HCT116 (cell line): ENCODE results near the gene RAB27B. TPM values are rescaled to one million over a fixed set of nuclear protein-coding genes. Genes with fewer than 3 reads are reported as not detected.
A peak's percentile ranks its signal among the peaks of the same experiment; 100 is the strongest.

Source experiments
- ATAC-seq: fragments of 200-7000 bp; cut with Tn5 transposase; 2 replicates; pipeline ENCODE4 v1.9.1; 2020; ENCODE audit warnings: mild to moderate bottlenecking, moderate library complexity
- BruUV-seq: library from RNA; stranded (reverse); fragments of 400-500 nt; replicated peaks from 2 replicates; lab custom pipeline; 2021; lab: Mats Ljungman, UMichigan
- CTCF ChIA-PET: fragments of 300-600 bp; sonication (Branson Sonifier 250); formaldehyde crosslinking; loops from one replicate; lab custom pipeline; 2021; ENCODE audit warnings: antibody characterized with exemption; lab: Charles Lee
- POLR2A ChIA-PET: fragments of 300-600, 350-600 bp; sonication (Branson Sonifier 250); formaldehyde crosslinking; loops from one replicate; lab custom pipeline; 2021; ENCODE audit warnings: antibody characterized with exemption; lab: Charles Lee
- RAD21 ChIA-PET, 2 experiments: fragments of 300-600 bp; sonication (Branson Sonifier 250); formaldehyde crosslinking; loops; one replicate each; lab custom pipeline; 2023; ENCODE audit warnings: low total read pairs in 2 of 2; ENCODE audit not compliant: uncharacterized antibody in 2 of 2, unreplicated experiment in 2 of 2, low non-redundant PET in 1 of 2; lab: Charles Lee
- DNase-seq: peaks from one replicate; pipeline ENCODE4 v3.0.0-alpha.2; 2010; ENCODE audit warnings: low read depth, low spot score
- H2AFZ ChIP-seq: fragments of 200-600 bp; shearing (Covaris generic), sonication (generic); 2 replicates; pipeline ENCODE4 v1.6.1; 2017; ENCODE audit warnings: low read depth, mixed run types, mixed read lengths, antibody characterized with exemption, low read length; ENCODE audit not compliant: poor library complexity, severe bottlenecking
- H3K27ac ChIP-seq: 2 replicates; pipeline ENCODE4 v1.5.1; 2012; ENCODE audit warnings: low read depth, low read length
- H3K27me3 ChIP-seq: fragments of 200-600 bp; sonication (generic); 2 replicates; pipeline ENCODE4 v1.6.1; 2016; ENCODE audit warnings: mixed run types, low read length, mixed read lengths; ENCODE audit not compliant: insufficient read depth
- H3K36me3 ChIP-seq, 2 experiments: fragments of 200-500 bp in 1 of 2; fragments of 200-600 bp in 1 of 2; sonication (Bioruptor generic) in 1 of 2; sonication (generic) in 1 of 2; 2 replicates each; pipeline versions ENCODE4 v1.5.1 to v1.6.1; 2014 to 2016; ENCODE audit warnings: low read length in 2 of 2, inconsistent platforms in 1 of 2, mixed read lengths in 1 of 2, mixed run types in 1 of 2; ENCODE audit not compliant: insufficient read depth in 2 of 2, control insufficient read depth in 1 of 2
- H3K4me1 ChIP-seq, 2 experiments: fragments of 200-600 bp in 1 of 2; sonication (generic) in 1 of 2; 2 replicates each; pipeline versions ENCODE4 v1.5.1 to v1.6.1; 2012 to 2017; ENCODE audit warnings: low read length in 2 of 2, inconsistent platforms in 1 of 2, mild to moderate bottlenecking in 1 of 2, mixed read lengths in 1 of 2, mixed run types in 1 of 2, moderate library complexity in 1 of 2; ENCODE audit not compliant: insufficient read depth in 2 of 2, control insufficient read depth in 1 of 2
- H3K4me2 ChIP-seq: fragments of 200-600 bp; sonication (generic); 2 replicates; pipeline ENCODE4 v1.6.1; 2017; ENCODE audit warnings: mixed run types, low read length, mixed read lengths
- H3K4me3 ChIP-seq, 2 experiments: fragments of 200-600 bp in 1 of 2; sonication (generic) in 1 of 2; replicated peaks in 1 of 2; 2 replicates each; pipeline ENCODE4 v1.5.1; 2011 to 2016; ENCODE audit warnings: low read length in 2 of 2, control low read depth in 1 of 2, low read depth in 1 of 2, mild to moderate bottlenecking in 1 of 2, mixed read lengths in 1 of 2, mixed run types in 1 of 2
- H3K79me2 ChIP-seq: fragments of 200-600 bp; sonication (generic); 2 replicates; pipeline ENCODE4 v1.6.1; 2017; ENCODE audit warnings: mild to moderate bottlenecking, mixed run types, low read length, moderate library complexity, mixed read lengths; ENCODE audit not compliant: insufficient read depth
- H3K9ac ChIP-seq: fragments of 200-600 bp; sonication (generic); 2 replicates; pipeline ENCODE4 v1.6.1; 2016; ENCODE audit warnings: low read length, mixed read lengths
- H3K9me2 ChIP-seq: fragments of 200-600 bp; sonication (generic), shearing (Covaris generic); 2 replicates; pipeline ENCODE4 v1.6.1; 2017; ENCODE audit warnings: mixed run types, mild to moderate bottlenecking, moderate library complexity; ENCODE audit not compliant: insufficient read depth
- H3K9me3 ChIP-seq, 2 experiments: fragments of 200-500 bp in 1 of 2; fragments of 200-600 bp in 1 of 2; sonication (Bioruptor generic) in 1 of 2; sonication (generic) in 1 of 2; 2 replicates each; pipeline ENCODE4 v1.6.1; 2014 to 2017; ENCODE audit warnings: low read length in 2 of 2, mixed read lengths in 2 of 2, inconsistent platforms in 1 of 2, low read depth in 1 of 2, mild to moderate bottlenecking in 1 of 2, mixed run types in 1 of 2, moderate library complexity in 1 of 2; ENCODE audit not compliant: control insufficient read depth in 1 of 2, insufficient read depth in 1 of 2
- H4K20me1 ChIP-seq: fragments of 200-600 bp; sonication (generic), shearing (Covaris generic); 2 replicates; pipeline ENCODE4 v1.6.1; 2017; ENCODE audit warnings: mixed run types, mild to moderate bottlenecking, moderate library complexity; ENCODE audit not compliant: insufficient read depth
- ATF3 ChIP-seq: IDR thresholded peaks from 2 replicates; pipeline ENCODE4 v1.6.1; 2012
- CBX3 ChIP-seq: IDR thresholded peaks from 2 replicates; pipeline ENCODE4 v1.6.1; 2012; ENCODE audit warnings: low read depth
- CEBPB ChIP-seq: IDR thresholded peaks from 2 replicates; pipeline ENCODE4 v1.6.1; 2012; ENCODE audit warnings: low read depth
- EGR1 ChIP-seq: IDR thresholded peaks from 2 replicates; pipeline ENCODE4 v1.6.1; 2012; ENCODE audit warnings: low read depth
- ELF1 ChIP-seq: IDR thresholded peaks from 2 replicates; pipeline ENCODE4 v1.6.1; 2012; ENCODE audit warnings: low read depth, borderline replicate concordance
- EZH2 ChIP-seq: fragments of 200-600 bp; sonication (generic); IDR thresholded peaks from 2 replicates; pipeline ENCODE4 v1.6.1; 2017; ENCODE audit warnings: antibody characterized with exemption, mixed run types
- FOSL1 ChIP-seq: IDR thresholded peaks from 2 replicates; pipeline ENCODE4 v1.6.1; 2012; ENCODE audit warnings: low read depth
- JUND ChIP-seq: IDR thresholded peaks from 2 replicates; pipeline ENCODE4 v1.6.1; 2012
- POLR2A ChIP-seq: IDR thresholded peaks from 2 replicates; pipeline ENCODE4 v1.7.0; 2011; ENCODE audit warnings: borderline replicate concordance; ENCODE audit not compliant: insufficient read depth, insufficient read length; ENCODE audit errors: extremely low read depth
- POLR2AphosphoS5 ChIP-seq: IDR thresholded peaks from 2 replicates; pipeline ENCODE4 v1.6.1; 2011; ENCODE audit warnings: mild to moderate bottlenecking, low read depth, low read length, moderate library complexity
- RAD21 ChIP-seq: IDR thresholded peaks from 2 replicates; pipeline ENCODE4 v1.6.1; 2012; ENCODE audit warnings: low read depth, mild to moderate bottlenecking
- REST ChIP-seq: IDR thresholded peaks from 2 replicates; pipeline ENCODE4 v1.6.1; 2012; ENCODE audit warnings: low read depth
- SP1 ChIP-seq: IDR thresholded peaks from 2 replicates; pipeline ENCODE4 v1.6.1; 2012; ENCODE audit warnings: low read depth
- TCF7L2 ChIP-seq: IDR thresholded peaks from 2 replicates; pipeline ENCODE4 v1.7.0; 2011; ENCODE audit warnings: borderline replicate concordance, inconsistent platforms; ENCODE audit not compliant: insufficient read depth, insufficient read length; ENCODE audit errors: extremely low read depth
- YY1 ChIP-seq: IDR thresholded peaks from 2 replicates; pipeline ENCODE4 v1.6.1; 2011; ENCODE audit warnings: low read length, low read depth, moderate library complexity, mild to moderate bottlenecking; ENCODE audit not compliant: insufficient replicate concordance; ENCODE audit errors: extremely low read depth
- ZBTB33 ChIP-seq: IDR thresholded peaks from 2 replicates; pipeline ENCODE4 v1.6.1; 2011; ENCODE audit warnings: mild to moderate bottlenecking, low read length, moderate library complexity; ENCODE audit not compliant: insufficient replicate concordance; ENCODE audit errors: extremely low read depth
- ZFX ChIP-seq: fragments of 450-650 bp; IDR thresholded peaks from 2 replicates; pipeline ENCODE4 v1.6.1; 2017
- ZNF274 ChIP-seq: fragments of 200-500 bp; sonication (Bioruptor generic); IDR thresholded peaks from 2 replicates; pipeline ENCODE4 v1.6.1; 2014; ENCODE audit warnings: mild to moderate bottlenecking, low read depth, low read length, inconsistent platforms
- intact Hi-C: fragments of 100-400 bp; cut with micrococcal nuclease; formaldehyde crosslinking; loops from 2 replicates; pipeline ENCODE4 v1.10.0; 2022
- total RNA-seq: library from RNA; stranded (reverse); gene quantifications from one replicate; pipeline ENCODE4 v1.2.1, GENCODE V29; 2021; ENCODE audit not compliant: unreplicated experiment
- TF ChIP-seq, protein P1 (sequence below): IDR thresholded peaks from 2 replicates; pipeline ENCODE4 v1.6.1; 2012

The RAB27B gene
- total RNA-seq, 1 experiment from 2014 or later = 2.2 TPM

DNA sequence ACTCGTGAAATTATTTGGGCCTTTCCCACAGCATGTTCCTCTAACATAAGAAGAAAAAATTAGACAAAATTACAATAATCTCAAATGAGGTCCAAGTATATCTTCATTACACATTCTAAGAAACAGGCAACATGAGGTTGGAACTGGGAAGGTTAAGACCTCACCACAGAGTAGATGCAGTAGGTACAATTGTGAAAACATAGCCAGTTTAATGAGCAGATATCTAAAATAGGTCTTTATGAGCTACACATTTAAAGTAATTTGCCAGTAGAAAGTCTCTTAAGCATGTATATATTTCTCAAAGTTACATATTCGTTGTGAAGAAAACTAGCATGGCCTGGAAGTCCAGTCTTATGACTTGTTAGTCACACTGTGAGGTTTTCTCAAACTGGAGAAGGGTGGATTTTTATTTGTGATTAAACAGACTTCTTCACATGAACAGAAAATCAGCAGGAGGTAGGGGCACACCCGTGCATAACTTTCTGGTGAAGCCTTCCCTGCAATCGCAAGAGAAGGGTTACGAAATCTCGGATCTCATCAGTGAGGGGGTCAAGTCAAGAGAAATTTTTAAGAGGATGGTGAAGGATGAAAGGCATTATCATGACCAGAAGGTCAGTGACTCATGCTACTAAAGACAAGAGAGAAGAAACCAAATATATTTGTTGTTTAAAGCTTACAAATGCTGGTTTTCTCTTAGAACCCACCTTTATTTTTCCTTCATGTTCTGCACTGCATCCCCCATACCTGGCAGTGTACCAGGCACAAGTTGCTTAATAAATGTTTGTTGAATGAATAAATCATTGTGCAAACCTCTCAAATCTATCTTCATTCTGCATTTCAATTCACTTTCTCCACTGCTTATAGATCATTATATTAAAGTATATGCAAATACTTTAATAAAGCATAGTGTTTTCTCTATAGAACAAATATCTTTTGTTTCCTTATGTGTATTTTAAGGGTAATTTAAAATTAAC is 5.1 kb upstream of the RAB27B start:
- Histone ChIP-seq H3K27ac (no peak overlapping the region), H3K9me2 (no peaks in the 10 kb centered on the region), H3K79me2 (no peaks in the 10 kb centered on the region), H3K4me2 (peak overlapping the region; percentile 60), H3K4me3 (peak overlapping the region in 1 of 2 experiments; percentile 7; a peak in 1 of 4 replicates), H4K20me1 (no peaks in the 10 kb centered on the region), H3K9ac (no peak overlapping the region), H2AFZ (peak overlapping the region; percentile 79), H3K4me1 (peaks cover 9 to 17% of the 10 kb centered on the region in 2 experiments), H3K27me3 (no peaks in the 10 kb centered on the region), H3K9me3 (no peaks in the 10 kb centered on the region), H3K36me3 (no peaks in the 10 kb centered on the region)
- ChIA-PET POLR2A (no interaction called here), CTCF (no interaction called here), RAD21 (no interaction called here)
- DNase-seq (peak; percentile 34), ATAC-seq (peak; percentile 71)
- BruUV-seq = no TSS peak
- intact Hi-C loops = no loop called here
- TF ChIP-seq CEBPB (peak; percentile 88), ZNF274 (no peak), EZH2 (no peak), REST (no peak), ELF1 (no peak), JUND (0 out of 2 replicates have a peak, but pooled peaks have one; percentile 29), ZFX (no peak), POLR2AphosphoS5 (no peak), SP1 (peak; percentile 32; the same call in 1 of the 2 replicates), YY1 (no peak), FOSL1 (peak; percentile 31; the same call in 1 of the 2 replicates), TCF7L2 (no peak), POLR2A (no peak), ZBTB33 (no peak), RAD21 (no peak), CBX3 (no peak), ATF3 (no peak), EGR1 (no peak)
- TF ChIP-seq, protein P1, sequence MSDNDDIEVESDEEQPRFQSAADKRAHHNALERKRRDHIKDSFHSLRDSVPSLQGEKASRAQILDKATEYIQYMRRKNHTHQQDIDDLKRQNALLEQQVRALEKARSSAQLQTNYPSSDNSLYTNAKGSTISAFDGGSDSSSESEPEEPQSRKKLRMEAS = no peak
